Fibroblast of lung (primary cell): ENCODE data around the gene PRG3. TPM values are rescaled to one million over a fixed set of nuclear protein-coding genes. Genes with fewer than 3 reads are reported as not detected.

Experiments
- DNase-seq, 2 donors: peaks; one replicate each; pipeline versions ENCODE4 v3.0.0 to v3.0.0-alpha.2; 2010; ENCODE audit warnings: low read depth in 2 of 2
- H2AFZ ChIP-seq: 2 replicates; pipeline ENCODE4 v1.5.1; 2012; ENCODE audit warnings: low read length, control low read depth, inconsistent platforms
- H3K27ac ChIP-seq: 2 replicates; pipeline ENCODE4 v1.5.1; 2011; ENCODE audit warnings: low read length, control low read depth; ENCODE audit not compliant: insufficient read depth
- H3K27me3 ChIP-seq: 2 replicates; pipeline ENCODE4 v1.5.1; 2011; ENCODE audit warnings: mild to moderate bottlenecking, low read length; ENCODE audit not compliant: control insufficient read depth, insufficient read depth
- H3K36me3 ChIP-seq: 2 replicates; pipeline ENCODE4 v1.5.1; 2011; ENCODE audit warnings: low read length; ENCODE audit not compliant: control insufficient read depth, insufficient read depth
- H3K4me1 ChIP-seq: 2 replicates; pipeline ENCODE4 v1.5.1; 2011; ENCODE audit warnings: low read length; ENCODE audit not compliant: control insufficient read depth, insufficient read depth; ENCODE audit errors: extremely low read depth
- H3K4me2 ChIP-seq: 2 replicates; pipeline ENCODE4 v1.5.1; 2011; ENCODE audit warnings: low read length, control low read depth; ENCODE audit not compliant: insufficient read depth; ENCODE audit errors: extremely low read depth
- H3K4me3 ChIP-seq, 4 experiments: fragments of 200-600 bp in 1 of 4; sonication (generic) in 1 of 4; replicated peaks in 1 of 4; 2 replicates each; pipeline ENCODE4 v1.5.1; 2011 to 2016; ENCODE audit warnings: low read length in 4 of 4, low read depth in 3 of 4, mild to moderate bottlenecking in 3 of 4, control low read depth in 2 of 4, inconsistent platforms in 1 of 4, mixed read lengths in 1 of 4; ENCODE audit not compliant: insufficient read depth in 1 of 4; ENCODE audit errors: control extremely low read depth in 1 of 4
- H3K79me2 ChIP-seq: 2 replicates; pipeline ENCODE4 v1.5.1; 2012; ENCODE audit warnings: mild to moderate bottlenecking, low read length, inconsistent platforms; ENCODE audit not compliant: control insufficient read depth, insufficient read depth
- H3K9ac ChIP-seq: 2 replicates; pipeline ENCODE4 v1.5.1; 2011; ENCODE audit warnings: mild to moderate bottlenecking, low read length, control low read depth; ENCODE audit not compliant: insufficient read depth
- H3K9me3 ChIP-seq: 2 replicates; pipeline ENCODE4 v1.5.1; 2012; ENCODE audit warnings: low read depth, low read length; ENCODE audit not compliant: control insufficient read depth, insufficient read depth
- H4K20me1 ChIP-seq: 2 replicates; pipeline ENCODE4 v1.5.1; 2011; ENCODE audit warnings: low read length; ENCODE audit not compliant: control insufficient read depth, insufficient read depth; ENCODE audit errors: extremely low read depth
- CTCF ChIP-seq, 2 donors: IDR thresholded peaks in 1 of 2; conservative IDR thresholded peaks in 1 of 2; 1 replicate in 1 of 2; 2 replicates in 1 of 2; pipeline ENCODE4 v1.5.1; 2011 to 2012; ENCODE audit warnings: low read length in 2 of 2, control low read depth in 1 of 2, inconsistent platforms in 1 of 2, low read depth in 1 of 2, mild to moderate bottlenecking in 1 of 2
- EZH2 ChIP-seq: IDR thresholded peaks from 2 replicates; pipeline ENCODE4 v1.5.1; 2012; ENCODE audit warnings: low read length, control low read depth, mild to moderate bottlenecking; ENCODE audit errors: missing control alignments
- polyA plus RNA-seq, 2 donors: library from polyadenylated mRNA; depleted of rRNA in 1 of 2; stranded (reverse) in 1 of 2; unstranded in 1 of 2; fragments of >200 nt; gene quantifications; 2 replicates each; pipeline ENCODE4 v1.2.1, GENCODE V29; 2011 to 2012; ENCODE audit warnings: missing spikeins in 1 of 2
- total RNA-seq: library from RNA; depleted of rRNA; stranded (reverse); fragments of >200 nt; gene quantifications from 2 replicates; pipeline ENCODE4 v1.2.1, GENCODE V29; 2014

Gene PRG3
- total and polyA plus RNA-seq, 2 donors (not counting 1 experiment from before 2014, with no cell fraction given): not detected

GRCh38 chr11:57397394-57397990, 16.5 kb upstream of the PRG3 start:
- peaks cover 7% of the 10 kb centered on the region for H3K27me3 ChIP-seq
- no peaks in the 10 kb centered on the region for H3K79me2 ChIP-seq
- H4K20me1 ChIP-seq: no peaks in the 10 kb centered on the region
- no peaks in the 10 kb centered on the region for H3K4me1 ChIP-seq
- TF ChIP-seq CTCF (conservative IDR thresholded peaks at IDR 0.05 in 1 of 2, IDR thresholded peaks at IDR 0.05 in 1 of 2; ENCODE audit: low read depth in 1 of 2, low read length in 2 of 2): no peak
- no peak for TF ChIP-seq EZH2
- no peaks in the 10 kb centered on the region for H3K9me3 ChIP-seq
- H3K27ac ChIP-seq: no peak overlapping the region
- no peak for DNase-seq
- H3K4me3 ChIP-seq: no peak overlapping the region
- no peaks in the 10 kb centered on the region for H3K36me3 ChIP-seq
- H2AFZ ChIP-seq: no peak overlapping the region
- H3K9ac ChIP-seq: no peak overlapping the region
- H3K4me2 ChIP-seq: no peak overlapping the region

GRCh38 chr11:57396744-57397143, 15.8 kb upstream of the PRG3 start:
- no peak overlapping the region for H3K9ac ChIP-seq
- no peak overlapping the region for H2AFZ ChIP-seq
- peaks cover 11% of the 10 kb centered on the region for H3K27me3 ChIP-seq
- H3K36me3 ChIP-seq: no peaks in the 10 kb centered on the region
- DNase-seq: no peak
- H3K4me1 ChIP-seq: no peaks in the 10 kb centered on the region
- H3K4me3 ChIP-seq: no peak overlapping the region
- no peaks in the 10 kb centered on the region for H3K9me3 ChIP-seq
- TF ChIP-seq CTCF (conservative IDR thresholded peaks at IDR 0.05 in 1 of 2, IDR thresholded peaks at IDR 0.05 in 1 of 2; ENCODE audit: low read depth in 1 of 2, low read length in 2 of 2) (no peak), EZH2 (no peak)
- no peaks in the 10 kb centered on the region for H3K79me2 ChIP-seq
- H4K20me1 ChIP-seq: no peaks in the 10 kb centered on the region
- H3K4me2 ChIP-seq: no peak overlapping the region
- H3K27ac ChIP-seq: no peak overlapping the region

GRCh38 chr11:57395905-57396623, 15.1 kb upstream of the PRG3 start:
- no peaks in the 10 kb centered on the region for H3K4me1 ChIP-seq
- no peak overlapping the region for H3K4me3 ChIP-seq
- H3K36me3 ChIP-seq: no peaks in the 10 kb centered on the region
- no peak for DNase-seq
- H2AFZ ChIP-seq: no peak overlapping the region
- no peak overlapping the region for H3K9ac ChIP-seq
- H3K9me3 ChIP-seq: no peaks in the 10 kb centered on the region
- TF ChIP-seq EZH2: no peak
- no peak for TF ChIP-seq CTCF (conservative IDR thresholded peaks at IDR 0.05 in 1 of 2, IDR thresholded peaks at IDR 0.05 in 1 of 2; ENCODE audit: low read depth in 1 of 2, low read length in 2 of 2)
- no peak overlapping the region for H3K27ac ChIP-seq
- H4K20me1 ChIP-seq: no peaks in the 10 kb centered on the region
- H3K4me2 ChIP-seq: no peak overlapping the region
- peaks cover 14% of the 10 kb centered on the region for H3K27me3 ChIP-seq
- H3K79me2 ChIP-seq: no peaks in the 10 kb centered on the region
